WTC11 (cell line): ENCODE data around the gene MEGF11. TPM values are rescaled to one million over a fixed set of nuclear protein-coding genes. Genes with fewer than 3 reads are reported as not detected.

Experiments used
- ATAC-seq: fragments of 200-7000 bp; cut with Tn5 transposase; 2 replicates; pipeline ENCODE4 v1.10.0; 2021; ENCODE audit warnings: mild to moderate bottlenecking, moderate library complexity
- CTCF ChIA-PET: fragments of 300-600 bp; sonication (Branson Sonifier 250); formaldehyde crosslinking; loops from one replicate; lab custom pipeline; 2021; ENCODE audit warnings: antibody characterized with exemption; lab: Charles Lee
- POLR2A ChIA-PET: fragments of 350-600 bp; sonication (Branson Sonifier 250); formaldehyde crosslinking; loops from one replicate; lab custom pipeline; 2021; ENCODE audit warnings: antibody characterized with exemption; lab: Charles Lee
- DNase-seq: peaks from one replicate; pipeline ENCODE4 v3.0.0; 2021; ENCODE audit warnings: low spot score
- H3K27ac Mint-ChIP-seq: 2 replicates; pipeline ENCODE4 v1.8.0; 2021; ENCODE audit warnings: mixed read lengths
- H3K27me3 Mint-ChIP-seq: 2 replicates; pipeline ENCODE4 v1.8.0; 2021; ENCODE audit warnings: low read depth, mild to moderate bottlenecking, moderate library complexity, mixed read lengths
- H3K36me3 Mint-ChIP-seq: 2 replicates; pipeline ENCODE4 v1.8.0; 2021; ENCODE audit warnings: mixed read lengths
- H3K4me1 Mint-ChIP-seq: 2 replicates; pipeline ENCODE4 v1.8.0; 2022; ENCODE audit warnings: mixed read lengths
- H3K4me3 Mint-ChIP-seq: 2 replicates; pipeline ENCODE4 v1.8.0; 2021; ENCODE audit warnings: mild to moderate bottlenecking, moderate library complexity, mixed read lengths
- H3K9me3 Mint-ChIP-seq: 2 replicates; pipeline ENCODE4 v1.8.0; 2021; ENCODE audit warnings: mixed read lengths
- CTCF ChIP-seq: fragments of 200-600 bp; IDR thresholded peaks from 2 replicates; pipeline ENCODE4 v1.8.0; 2022; ENCODE audit warnings: antibody characterized with exemption
- FOXJ3 ChIP-seq: sonication (generic); formaldehyde crosslinking; IDR thresholded peaks from 2 replicates; pipeline ENCODE4 v1.9.0; 2021; ENCODE audit warnings: missing genetic modification reagents, mild to moderate bottlenecking, borderline replicate concordance
- FOXP4 ChIP-seq: sonication (generic); formaldehyde crosslinking; IDR thresholded peaks from 2 replicates; pipeline ENCODE4 v1.8.0; 2022; ENCODE audit warnings: mild to moderate bottlenecking, missing genetic modification reagents
- IRF1 ChIP-seq: sonication (generic); formaldehyde crosslinking; IDR thresholded peaks from 2 replicates; pipeline ENCODE4 v1.8.0; 2023; ENCODE audit warnings: missing genetic modification reagents
- MXD4 ChIP-seq: fragments of 250-450 bp; sonication (Bioruptor Pico); IDR thresholded peaks from 2 replicates; pipeline ENCODE4 v1.8.0; 2021; ENCODE audit warnings: mild to moderate bottlenecking, moderate library complexity, borderline replicate concordance
- PRDM15 ChIP-seq: sonication (generic); formaldehyde crosslinking; IDR thresholded peaks from 2 replicates; pipeline ENCODE4 v1.8.0; 2022; ENCODE audit warnings: missing genetic modification reagents
- STAT6 ChIP-seq: sonication (generic); formaldehyde crosslinking; conservative IDR thresholded peaks from 2 replicates; pipeline ENCODE4 v1.8.1; 2023; ENCODE audit warnings: mild to moderate bottlenecking, low read depth, missing genetic modification reagents, moderate library complexity
- ZBTB21 ChIP-seq: sonication (generic); formaldehyde crosslinking; IDR thresholded peaks from 2 replicates; pipeline ENCODE4 v1.8.1; 2023; ENCODE audit warnings: mild to moderate bottlenecking, missing genetic modification reagents, borderline replicate concordance
- ZNF121 ChIP-seq: sonication (generic); formaldehyde crosslinking; IDR thresholded peaks from 2 replicates; pipeline ENCODE4 v1.8.0; 2023; ENCODE audit warnings: missing genetic modification reagents
- ZNF423 ChIP-seq: fragments of 250-450 bp; sonication (Bioruptor Pico); IDR thresholded peaks from 2 replicates; pipeline ENCODE4 v2.1.2; 2022; ENCODE audit warnings: mild to moderate bottlenecking, moderate library complexity
- total RNA-seq: library from RNA; stranded (reverse); gene quantifications from 3 replicates; pipeline ENCODE4 v1.2.3, GENCODE V29; 2021

MEGF11 gene
- total RNA-seq, 1 experiment from 2014 or later, result 3.3 TPM

- POLR2A ChIA-PET, result interaction anchor here (0.6 kb wide), 1 partner anchor 1259 kb away, joined by 4 read pairs; no protein-coding TSS in a partner anchor
- TF ChIP-seq PRDM15 (CRISPR knock-in tag), result no peak
- TF ChIP-seq MXD4 (CRISPR knock-in tag), result no peak
- TF ChIP-seq ZBTB21 (CRISPR knock-in tag), result no peak
- no peak for TF ChIP-seq CTCF
- no peak overlapping the region for H3K4me3 Mint-ChIP-seq
- H3K9me3 Mint-ChIP-seq, result no peaks in the 10 kb centered on the region
- CTCF ChIA-PET, result no interaction called here
- H3K27ac Mint-ChIP-seq, result peak overlapping the region; percentile 58
- DNase-seq, result no peak
- no peak for ATAC-seq
- H3K4me1 Mint-ChIP-seq, result peaks cover 37% of the 10 kb centered on the region
- peaks cover 14% of the 10 kb centered on the region; the same call in 1 of the 2 replicates for H3K36me3 Mint-ChIP-seq
- no peaks in the 10 kb centered on the region for H3K27me3 Mint-ChIP-seq
Measured at GRCh38 chr15:66298803-66299251, 45.3 kb upstream of the MEGF11 start.

- H3K4me3 Mint-ChIP-seq, result no peak overlapping the region
- no peaks in the 10 kb centered on the region for H3K27me3 Mint-ChIP-seq
- ATAC-seq (no peak), DNase-seq (no peak)
- H3K27ac Mint-ChIP-seq, result no peak overlapping the region
- ChIA-PET CTCF (interaction anchor here (0.7 kb wide), 1 partner anchor 747 kb away, joined by 4 read pairs; no protein-coding TSS in a partner anchor), POLR2A (interaction anchor here (0.7 kb wide), 1 partner anchor 22 kb away, joined by 5 read pairs; no protein-coding TSS in a partner anchor)
- H3K36me3 Mint-ChIP-seq, result peaks cover 12% of the 10 kb centered on the region; the same call in 1 of the 2 replicates
- TF ChIP-seq STAT6 (no peak), IRF1 (CRISPR knock-in tag) (no peak), ZNF423 (CRISPR knock-in tag) (no peak), ZNF121 (CRISPR knock-in tag) (no peak), FOXJ3 (CRISPR knock-in tag) (no peak), FOXP4 (CRISPR knock-in tag) (no peak)
- no peaks in the 10 kb centered on the region for H3K9me3 Mint-ChIP-seq
- H3K4me1 Mint-ChIP-seq, result peaks cover 41% of the 10 kb centered on the region
Measured at GRCh38 chr15:66296186-66296585, 42.6 kb upstream of the MEGF11 start.
